ENCODE results near the gene CPPED1.

DNA sequence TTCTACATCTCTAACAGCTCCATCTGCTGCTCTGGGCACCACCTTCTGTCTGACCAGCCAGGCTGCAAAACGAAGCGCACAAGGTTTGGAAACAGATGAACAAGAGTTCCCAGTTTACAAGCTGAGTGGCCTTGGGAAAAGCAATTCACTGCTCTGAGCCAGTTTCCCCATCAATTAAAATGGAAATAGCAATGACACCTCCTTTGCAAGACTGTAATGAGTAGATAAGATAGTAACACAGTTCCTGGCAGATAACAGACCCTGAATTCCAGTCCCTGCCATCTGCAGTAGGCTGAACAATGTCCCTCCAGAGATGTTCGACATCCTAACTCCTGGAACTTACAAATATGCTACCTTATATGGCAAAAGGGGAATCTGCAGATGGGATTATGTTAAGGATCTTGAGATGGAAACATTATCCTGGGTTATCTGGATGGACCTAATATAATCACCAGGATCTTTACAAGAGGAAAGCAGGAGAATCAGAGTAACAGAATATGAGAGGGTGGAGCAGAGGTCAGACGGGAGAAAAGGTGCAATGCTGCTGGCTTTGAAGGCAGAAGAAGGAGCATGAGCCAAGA is 27.9 kb downstream of the CPPED1 start:
- TF ChIP-seq, protein P1, sequence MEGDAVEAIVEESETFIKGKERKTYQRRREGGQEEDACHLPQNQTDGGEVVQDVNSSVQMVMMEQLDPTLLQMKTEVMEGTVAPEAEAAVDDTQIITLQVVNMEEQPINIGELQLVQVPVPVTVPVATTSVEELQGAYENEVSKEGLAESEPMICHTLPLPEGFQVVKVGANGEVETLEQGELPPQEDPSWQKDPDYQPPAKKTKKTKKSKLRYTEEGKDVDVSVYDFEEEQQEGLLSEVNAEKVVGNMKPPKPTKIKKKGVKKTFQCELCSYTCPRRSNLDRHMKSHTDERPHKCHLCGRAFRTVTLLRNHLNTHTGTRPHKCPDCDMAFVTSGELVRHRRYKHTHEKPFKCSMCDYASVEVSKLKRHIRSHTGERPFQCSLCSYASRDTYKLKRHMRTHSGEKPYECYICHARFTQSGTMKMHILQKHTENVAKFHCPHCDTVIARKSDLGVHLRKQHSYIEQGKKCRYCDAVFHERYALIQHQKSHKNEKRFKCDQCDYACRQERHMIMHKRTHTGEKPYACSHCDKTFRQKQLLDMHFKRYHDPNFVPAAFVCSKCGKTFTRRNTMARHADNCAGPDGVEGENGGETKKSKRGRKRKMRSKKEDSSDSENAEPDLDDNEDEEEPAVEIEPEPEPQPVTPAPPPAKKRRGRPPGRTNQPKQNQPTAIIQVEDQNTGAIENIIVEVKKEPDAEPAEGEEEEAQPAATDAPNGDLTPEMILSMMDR (IDR thresholded peaks at IDR 0.05; ENCODE audit: low read depth, low read length, poor library complexity, severe bottlenecking) = no peak
- TF ChIP-seq EZH2phosphoT487 (IDR thresholded peaks at IDR 0.05; ENCODE audit: borderline replicate concordance, low read length) = no peak
